Suprapubic skin (tissue), 4 donors: ENCODE measurements around the gene DPYD. TPM values are rescaled to one million over a fixed set of nuclear protein-coding genes. Genes with fewer than 3 reads are reported as not detected.

Source experiments
- DNase-seq, 2 donors: peaks; one replicate each; pipeline ENCODE4 v3.0.0-alpha.2; 2019; ENCODE audit warnings: low spot score in 2 of 2
- H3K27ac ChIP-seq: fragments of 200-600 bp; sonication (generic); one replicate; pipeline ENCODE4 v1.5.1; 2019
- H3K27me3 ChIP-seq: fragments of 200-600 bp; sonication (generic); one replicate; pipeline ENCODE4 v1.5.1; 2019
- H3K36me3 ChIP-seq: fragments of 200-600 bp; sonication (generic); one replicate; pipeline ENCODE4 v1.5.1; 2019
- H3K4me1 ChIP-seq: fragments of 200-600 bp; sonication (generic); one replicate; pipeline ENCODE4 v1.5.1; 2019
- H3K4me3 ChIP-seq: fragments of 200-600 bp; sonication (generic); one replicate; pipeline ENCODE4 v1.5.1; 2019; ENCODE audit warnings: mild to moderate bottlenecking
- H3K9me3 ChIP-seq: fragments of 200-600 bp; sonication (generic); one replicate; pipeline ENCODE4 v1.5.1; 2019
- EP300 ChIP-seq: sonication (generic); formaldehyde crosslinking; IDR thresholded peaks from one replicate; pipeline ENCODE4 v1.6.1; 2017; ENCODE audit warnings: antibody characterized with exemption
- POLR2A ChIP-seq, 2 donors: fragments of 450-650 bp; IDR thresholded peaks; one replicate each; pipeline ENCODE4 v1.6.1; 2017; ENCODE audit warnings: antibody characterized with exemption in 2 of 2, mild to moderate bottlenecking in 2 of 2, moderate library complexity in 2 of 2
- POLR2AphosphoS5 ChIP-seq, 3 donors: sonication (generic); formaldehyde crosslinking; IDR thresholded peaks; one replicate each; pipeline ENCODE4 v1.6.1; 2017; ENCODE audit warnings: antibody characterized with exemption in 3 of 3
- WGBS: methylation state at CpG from one replicate; pipeline ENCODE4 v1.1.5; 2018; 5-methylcytosine and 5-hydroxymethylcytosine counted together
- total RNA-seq, 4 donors: library from RNA; depleted of rRNA; stranded (reverse); fragments of >200 nt; gene quantifications; one replicate each; pipeline ENCODE4 v1.1.0, GENCODE V29; 2016
- TF ChIP-seq, protein P1 (sequence below), 2 donors: fragments of 200-600 bp in 1 of 2; fragments of 450-650 bp in 1 of 2; sonication (generic) in 1 of 2; IDR thresholded peaks; one replicate each; pipeline ENCODE4 v1.5.1; 2016 to 2019; ENCODE audit warnings: antibody characterized with exemption in 2 of 2, mild to moderate bottlenecking in 1 of 2, moderate library complexity in 1 of 2

DPYD gene
- total RNA-seq, 4 donors from 2014 or later: 10.1 to 31.9 (median 11.6) TPM

DNA sequence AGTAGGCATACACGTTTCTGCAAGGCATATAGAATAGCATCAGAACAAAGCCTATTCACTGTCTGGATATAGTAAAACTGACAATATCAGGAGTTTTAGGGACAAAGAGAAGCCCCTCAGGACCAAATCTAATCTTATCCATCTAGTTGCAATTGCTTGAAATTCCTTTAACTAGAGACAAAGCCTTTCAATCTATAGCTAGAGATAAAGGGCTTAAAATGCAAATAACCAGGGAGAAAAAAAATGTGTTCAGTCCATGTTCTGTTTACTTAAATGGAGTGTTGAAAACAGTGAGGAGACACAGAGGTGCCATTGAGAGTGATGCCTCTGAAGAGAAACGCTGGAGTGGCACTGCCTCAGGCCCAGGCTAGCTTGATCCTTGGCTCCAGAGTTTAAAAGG lies 286.1 kb downstream of the DPYD start:
- Histone ChIP-seq H3K4me1 (peaks cover 2% of the 10 kb centered on the region), H3K27ac (no peak overlapping the region), H3K9me3 (no peaks in the 10 kb centered on the region), H3K27me3 (no peaks in the 10 kb centered on the region), H3K36me3 (no peaks in the 10 kb centered on the region), H3K4me3 (no peak overlapping the region)
- 83% methylated on average over 2 of the region's 2 CpGs for WGBS
- TF ChIP-seq POLR2AphosphoS5 (IDR thresholded peaks at IDR 0.05) (no peak), POLR2A (IDR thresholded peaks at IDR 0.05) (no peak), EP300 (no peak)
- TF ChIP-seq, protein P1, sequence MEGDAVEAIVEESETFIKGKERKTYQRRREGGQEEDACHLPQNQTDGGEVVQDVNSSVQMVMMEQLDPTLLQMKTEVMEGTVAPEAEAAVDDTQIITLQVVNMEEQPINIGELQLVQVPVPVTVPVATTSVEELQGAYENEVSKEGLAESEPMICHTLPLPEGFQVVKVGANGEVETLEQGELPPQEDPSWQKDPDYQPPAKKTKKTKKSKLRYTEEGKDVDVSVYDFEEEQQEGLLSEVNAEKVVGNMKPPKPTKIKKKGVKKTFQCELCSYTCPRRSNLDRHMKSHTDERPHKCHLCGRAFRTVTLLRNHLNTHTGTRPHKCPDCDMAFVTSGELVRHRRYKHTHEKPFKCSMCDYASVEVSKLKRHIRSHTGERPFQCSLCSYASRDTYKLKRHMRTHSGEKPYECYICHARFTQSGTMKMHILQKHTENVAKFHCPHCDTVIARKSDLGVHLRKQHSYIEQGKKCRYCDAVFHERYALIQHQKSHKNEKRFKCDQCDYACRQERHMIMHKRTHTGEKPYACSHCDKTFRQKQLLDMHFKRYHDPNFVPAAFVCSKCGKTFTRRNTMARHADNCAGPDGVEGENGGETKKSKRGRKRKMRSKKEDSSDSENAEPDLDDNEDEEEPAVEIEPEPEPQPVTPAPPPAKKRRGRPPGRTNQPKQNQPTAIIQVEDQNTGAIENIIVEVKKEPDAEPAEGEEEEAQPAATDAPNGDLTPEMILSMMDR (IDR thresholded peaks at IDR 0.05): no peak
- no peak for DNase-seq

DNA sequence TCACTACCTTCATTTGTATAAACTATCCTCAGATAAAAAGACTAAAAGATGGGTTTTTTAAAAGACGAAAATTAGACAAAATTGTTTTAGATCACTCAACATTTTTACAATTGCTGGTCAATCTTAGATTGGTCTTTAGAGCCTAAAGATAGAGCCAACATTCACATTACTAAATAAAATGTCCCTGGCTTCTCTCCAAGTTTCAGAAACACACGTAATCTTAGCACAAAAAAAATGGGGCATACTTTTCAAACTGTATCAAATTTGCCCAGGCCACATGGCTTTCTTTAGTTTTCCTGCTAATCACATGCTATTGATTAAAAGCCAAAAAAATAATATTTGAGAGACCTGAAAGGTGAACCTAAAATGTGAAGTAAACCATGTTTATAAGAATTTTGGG lies 288.1 kb downstream of the DPYD start:
- Histone ChIP-seq H3K27me3 (no peaks in the 10 kb centered on the region), H3K9me3 (no peaks in the 10 kb centered on the region), H3K27ac (no peak overlapping the region), H3K4me3 (no peak overlapping the region), H3K36me3 (no peaks in the 10 kb centered on the region), H3K4me1 (peaks cover 2% of the 10 kb centered on the region)
- no peak for DNase-seq
- no peak for TF ChIP-seq POLR2A (IDR thresholded peaks at IDR 0.05)
- 58% methylated on average over 2 of the region's 2 CpGs for WGBS

DNA sequence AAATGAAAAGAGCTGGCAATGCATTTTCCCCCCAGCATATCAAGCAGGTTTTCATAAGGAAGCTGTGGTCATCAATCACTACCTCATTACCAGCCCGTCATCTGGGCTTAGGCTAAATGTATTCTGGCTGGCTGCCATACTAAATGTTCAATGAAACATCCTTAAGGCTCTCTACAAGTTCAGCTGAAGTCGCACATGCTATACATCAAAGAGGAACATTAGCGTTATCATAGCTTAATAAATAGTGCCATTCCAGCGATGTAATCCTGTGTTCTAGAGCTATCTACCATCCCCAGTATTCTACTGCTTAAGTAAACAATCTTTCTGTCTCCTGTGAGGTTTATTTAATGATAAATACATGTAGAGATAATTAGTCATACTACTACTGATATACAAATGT lies 288.8 kb downstream of the DPYD start:
- DNase-seq: no peak
- Histone ChIP-seq H3K4me1 (peaks cover 2% of the 10 kb centered on the region), H3K27me3 (no peaks in the 10 kb centered on the region), H3K27ac (no peak overlapping the region), H3K4me3 (no peak overlapping the region), H3K9me3 (no peaks in the 10 kb centered on the region), H3K36me3 (no peaks in the 10 kb centered on the region)
- no peak for TF ChIP-seq EP300
- TF ChIP-seq POLR2A (IDR thresholded peaks at IDR 0.05): no peak
- TF ChIP-seq, protein P1 (IDR thresholded peaks at IDR 0.05): no peak
- no peak for TF ChIP-seq POLR2AphosphoS5 (IDR thresholded peaks at IDR 0.05)
- WGBS: 44% methylated on average over 4 of the region's 4 CpGs

DNA sequence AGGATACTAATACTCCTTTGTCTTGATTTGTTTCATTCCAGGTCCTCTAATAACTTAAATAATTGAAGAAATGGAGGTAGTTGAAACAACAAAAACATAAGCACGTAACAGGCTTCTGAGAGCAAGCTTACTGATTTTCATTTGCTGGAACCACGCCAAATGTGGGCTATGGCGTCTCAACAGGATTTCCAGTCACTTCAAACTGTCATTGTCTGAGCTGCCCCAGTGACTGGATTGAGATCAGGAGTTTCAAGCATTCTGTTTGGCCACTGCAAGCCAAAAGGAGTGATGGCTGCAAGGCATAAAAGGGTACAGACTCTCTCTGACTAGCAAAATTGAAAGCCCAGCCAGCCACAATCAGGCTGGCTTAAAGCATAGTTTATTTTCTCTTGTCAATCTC lies 289.9 kb downstream of the DPYD start:
- no peaks in the 10 kb centered on the region for H3K9me3 ChIP-seq
- no peak for DNase-seq
- H3K27me3 ChIP-seq: no peaks in the 10 kb centered on the region
- H3K36me3 ChIP-seq: no peaks in the 10 kb centered on the region
- WGBS: 59% methylated on average over 3 of the region's 3 CpGs
- H3K4me1 ChIP-seq: peaks cover 2% of the 10 kb centered on the region
- TF ChIP-seq EP300 (no peak), POLR2A (IDR thresholded peaks at IDR 0.05) (no peak), POLR2AphosphoS5 (IDR thresholded peaks at IDR 0.05) (no peak)
- TF ChIP-seq, protein P1 (IDR thresholded peaks at IDR 0.05): no peak
- H3K27ac ChIP-seq: no peak overlapping the region
- no peak overlapping the region for H3K4me3 ChIP-seq

DNA sequence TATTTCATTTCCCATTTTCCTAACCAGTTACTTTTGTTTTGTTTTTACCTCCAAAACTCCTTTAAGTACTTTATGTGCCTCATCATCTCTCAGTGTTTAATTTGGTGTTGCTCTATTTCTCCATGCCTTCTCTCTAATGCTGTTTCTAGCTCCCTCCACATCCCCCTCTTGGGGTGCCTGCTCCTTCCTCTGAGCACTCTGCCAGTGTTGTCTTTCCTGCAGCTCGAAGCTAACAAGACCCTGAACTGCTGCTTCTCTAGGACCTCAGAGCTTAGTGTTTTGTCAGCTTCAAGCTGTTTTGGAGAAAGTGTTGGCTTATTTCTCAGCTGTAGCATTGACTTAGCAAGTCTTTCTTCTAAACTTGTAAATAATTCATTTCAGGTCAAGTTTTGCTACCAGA lies 290.6 kb downstream of the DPYD start:
- WGBS: 70% methylated on average over 1 of the region's 1 CpG
- no peak for TF ChIP-seq POLR2AphosphoS5 (IDR thresholded peaks at IDR 0.05)
- Histone ChIP-seq H3K36me3 (no peaks in the 10 kb centered on the region), H3K4me3 (no peak overlapping the region), H3K27me3 (no peaks in the 10 kb centered on the region), H3K9me3 (no peaks in the 10 kb centered on the region), H3K4me1 (peaks cover 5% of the 10 kb centered on the region), H3K27ac (no peak overlapping the region)
- no peak for DNase-seq

DNA sequence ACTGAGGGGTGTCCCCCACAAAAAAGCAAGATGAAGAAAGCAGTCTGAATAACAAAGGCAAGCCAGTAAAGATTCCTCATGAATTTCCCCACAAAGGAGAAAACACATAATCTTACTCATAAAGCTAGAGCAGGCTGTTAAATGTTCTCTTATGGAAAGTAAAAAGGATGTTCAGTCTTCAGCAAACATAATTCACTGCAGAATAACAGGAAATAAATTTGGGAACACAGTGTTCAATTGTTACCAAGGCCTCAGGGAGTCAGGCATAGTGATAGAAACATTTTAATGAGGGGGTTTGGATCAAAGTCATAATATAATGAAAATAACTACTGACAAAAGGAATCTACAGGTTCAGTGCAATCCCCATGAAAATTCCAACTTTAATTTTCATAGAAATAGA lies 297.6 kb downstream of the DPYD start:
- Histone ChIP-seq H3K27ac (peak overlapping the region; percentile 19), H3K36me3 (no peaks in the 10 kb centered on the region), H3K4me1 (peaks cover 10% of the 10 kb centered on the region), H3K4me3 (no peak overlapping the region), H3K9me3 (no peaks in the 10 kb centered on the region), H3K27me3 (no peaks in the 10 kb centered on the region)
- TF ChIP-seq, protein P1 (IDR thresholded peaks at IDR 0.05): no peak
- TF ChIP-seq POLR2A (IDR thresholded peaks at IDR 0.05): no peak
- no peak for TF ChIP-seq EP300
- no peak for TF ChIP-seq POLR2AphosphoS5 (IDR thresholded peaks at IDR 0.05)
- no peak for DNase-seq
